Adrenal gland (tissue), 5 donors: ENCODE results near the gene POLR2J.
"Not testable (repeated sequence)": the region's sequence is repeated elsewhere in the genome, so short reads cannot be mapped to it uniquely, and the experiment has no call there.

Source experiments
- CTCF ChIP-seq, 6 experiments: fragments of 450-650 bp in 4 of 6; fragments of 200-600 bp in 2 of 6; sonication (generic) in 1 of 6; IDR thresholded peaks; 1 replicate in 5 of 6; 2 replicates in 1 of 6; pipeline versions ENCODE4 v1.5.1 to v1.8.0; 2016 to 2021; ENCODE audit warnings: antibody characterized with exemption in 6 of 6, mild to moderate bottlenecking in 2 of 6, moderate library complexity in 1 of 6
- POLR2A ChIP-seq, 2 donors: fragments of 450-650 bp; IDR thresholded peaks; one replicate each; pipeline ENCODE4 v1.6.1; 2017; ENCODE audit warnings: antibody characterized with exemption in 2 of 2, mild to moderate bottlenecking in 2 of 2, moderate library complexity in 1 of 2
- donor health status: DM: no; HTN: no; CAD: no.

GRCh38 chr7:102511860-102512522, 33.3 kb upstream of the POLR2J start:
- not testable (repeated sequence) for TF ChIP-seq CTCF, POLR2A (IDR thresholded peaks at IDR 0.05)
